ENCODE data around the gene NSUN3.
"Not testable (repeated sequence)": the region's sequence is repeated elsewhere in the genome, so short reads cannot be mapped to it uniquely, and the experiment has no call there.

The NSUN3 gene

GRCh38 chr3:94071713-94072284 lies 8.9 kb downstream of the NSUN3 start:
- H3K4me3 ChIP-seq (ENCODE audit: low read depth, low read length), result no peak overlapping the region
- no peaks in the 10 kb centered on the region for H3K27me3 ChIP-seq (ENCODE audit: control insufficient read depth, insufficient read depth, low read length)
- no peak for TF ChIP-seq CTCF (IDR thresholded peaks at IDR 0.05)
- H3K36me3 ChIP-seq (ENCODE audit: control insufficient read depth, insufficient read depth, low read length), result no peaks in the 10 kb centered on the region
- no peaks in the 10 kb centered on the region for H3K4me1 ChIP-seq
- peaks cover 16% of the 10 kb centered on the region for H3K79me2 ChIP-seq
- H3K27ac ChIP-seq, result no peak overlapping the region
- no peak overlapping the region for H3K9ac ChIP-seq
- H3K4me2 ChIP-seq (ENCODE audit: low read length), result no peak overlapping the region
- H3K9me3 ChIP-seq (ENCODE audit: control insufficient read depth, low read length), result no peaks in the 10 kb centered on the region
- no peak overlapping the region for H2AFZ ChIP-seq

- Histone ChIP-seq H3K27me3 (ENCODE audit: control insufficient read depth, insufficient read depth, low read length) (no peaks in the 10 kb centered on the region), H3K4me3 (ENCODE audit: low read depth, low read length) (no peak overlapping the region), H3K4me1 (no peaks in the 10 kb centered on the region), H3K4me2 (ENCODE audit: low read length) (no peak overlapping the region), H3K9me3 (ENCODE audit: control insufficient read depth, low read length) (no peaks in the 10 kb centered on the region), H3K27ac (no peak overlapping the region), H2AFZ (no peak overlapping the region), H3K9ac (no peak overlapping the region), H3K36me3 (ENCODE audit: control insufficient read depth, insufficient read depth, low read length) (no peaks in the 10 kb centered on the region), H3K79me2 (peaks cover 13% of the 10 kb centered on the region)
- no peak for TF ChIP-seq CTCF (IDR thresholded peaks at IDR 0.05)
Observed at GRCh38 chr3:94076055-94076454, 13.2 kb downstream of the NSUN3 start.

- not testable (repeated sequence) for H3K9ac ChIP-seq; H2AFZ ChIP-seq; H3K9me3 ChIP-seq (ENCODE audit: control insufficient read depth, low read length); H3K36me3 ChIP-seq (ENCODE audit: control insufficient read depth, insufficient read depth, low read length); H3K4me3 ChIP-seq (ENCODE audit: low read depth, low read length); H3K4me1 ChIP-seq; H3K27me3 ChIP-seq (ENCODE audit: control insufficient read depth, insufficient read depth, low read length); H3K4me2 ChIP-seq (ENCODE audit: low read length); H3K27ac ChIP-seq; H3K79me2 ChIP-seq
Observed at GRCh38 chr3:94080552-94080951, 17.7 kb downstream of the NSUN3 start.

- H3K9ac ChIP-seq, result no peak overlapping the region
- H2AFZ ChIP-seq, result no peak overlapping the region
- no peaks in the 10 kb centered on the region for H3K4me1 ChIP-seq
- no peak overlapping the region for H3K4me3 ChIP-seq (ENCODE audit: low read depth, low read length)
- no peak for TF ChIP-seq CTCF (IDR thresholded peaks at IDR 0.05)
- no peak overlapping the region for H3K4me2 ChIP-seq (ENCODE audit: low read length)
- peaks cover 2% of the 10 kb centered on the region for H3K79me2 ChIP-seq
- H3K36me3 ChIP-seq (ENCODE audit: control insufficient read depth, insufficient read depth, low read length), result no peaks in the 10 kb centered on the region
- H3K27me3 ChIP-seq (ENCODE audit: control insufficient read depth, insufficient read depth, low read length), result no peaks in the 10 kb centered on the region
- H3K9me3 ChIP-seq (ENCODE audit: control insufficient read depth, low read length), result no peaks in the 10 kb centered on the region
- no peak overlapping the region for H3K27ac ChIP-seq
Observed at GRCh38 chr3:94081884-94082283, 19.0 kb downstream of the NSUN3 start.

GRCh38 chr3:94082391-94082937 lies 19.6 kb downstream of the NSUN3 start:
- H3K4me2 ChIP-seq (ENCODE audit: low read length), result no peak overlapping the region
- no peak overlapping the region for H3K4me3 ChIP-seq (ENCODE audit: low read depth, low read length)
- H3K27ac ChIP-seq, result no peak overlapping the region
- no peak overlapping the region for H3K9ac ChIP-seq
- no peaks in the 10 kb centered on the region for H3K27me3 ChIP-seq (ENCODE audit: control insufficient read depth, insufficient read depth, low read length)
- H3K79me2 ChIP-seq, result no peaks in the 10 kb centered on the region
- H3K36me3 ChIP-seq (ENCODE audit: control insufficient read depth, insufficient read depth, low read length), result no peaks in the 10 kb centered on the region
- no peaks in the 10 kb centered on the region for H3K4me1 ChIP-seq
- no peak overlapping the region for H2AFZ ChIP-seq
- H3K9me3 ChIP-seq (ENCODE audit: control insufficient read depth, low read length), result no peaks in the 10 kb centered on the region
- no peak for TF ChIP-seq CTCF (IDR thresholded peaks at IDR 0.05)

Measured in parathyroid adenoma (tissue), 2 donors.